GM21381 (cell line): ENCODE measurements around the gene WNT16.
"Not testable (repeated sequence)": the region's sequence is repeated elsewhere in the genome, so short reads cannot be mapped to it uniquely, and the experiment has no call there.

ENCODE experiments used
- ATAC-seq: cut with Tn5 transposase; IDR thresholded peaks from one replicate; pipeline ENCODE4 v1.9.1; 2021; ENCODE audit warnings: mild to moderate bottlenecking, moderate library complexity; ENCODE audit not compliant: unreplicated experiment

Gene WNT16

GRCh38 chr7:121328508-121329190 lies at the start of gene WNT16:
TSS of gene WNT16 (plus strand) at chr7:121329000. CDS start at chr7:121329293, 293 bp downstream.
- ATAC-seq, result no peak

GRCh38 chr7:121279060-121279620 lies 49.7 kb upstream of the WNT16 start:
- no peak for ATAC-seq

GRCh38 chr7:121279822-121280221 lies 49.0 kb upstream of the WNT16 start:
- no peak for ATAC-seq

- ATAC-seq, result no peak
These were observed 48.1 kb upstream of the WNT16 start for GRCh38 chr7:121280656-121281055.

GRCh38 chr7:121282129-121282528 lies 46.7 kb upstream of the WNT16 start:
- ATAC-seq, result no peak

GRCh38 chr7:121285066-121285667 lies 43.6 kb upstream of the WNT16 start:
- ATAC-seq, result no peak

GRCh38 chr7:121286186-121286585 lies 42.6 kb upstream of the WNT16 start:
- ATAC-seq, result no peak

GRCh38 chr7:121286742-121287734 lies 41.8 kb upstream of the WNT16 start:
- no peak for ATAC-seq

GRCh38 chr7:121288894-121289293 lies 39.9 kb upstream of the WNT16 start:
- ATAC-seq, result no peak

- not testable (repeated sequence) for ATAC-seq
These were observed 38.9 kb upstream of the WNT16 start for GRCh38 chr7:121289930-121290329.

GRCh38 chr7:121294448-121294992 lies 34.3 kb upstream of the WNT16 start:
- ATAC-seq, result no peak

GRCh38 chr7:121297843-121298242 lies 31.0 kb upstream of the WNT16 start:
- no peak for ATAC-seq

- ATAC-seq, result no peak
These were observed 30.0 kb upstream of the WNT16 start for GRCh38 chr7:121298831-121299239.

GRCh38 chr7:121300685-121301420 lies 27.9 kb upstream of the WNT16 start:
- ATAC-seq, result no peak

GRCh38 chr7:121301446-121302213 lies 27.2 kb upstream of the WNT16 start:
- no peak for ATAC-seq

GRCh38 chr7:121302214-121302745 lies 26.5 kb upstream of the WNT16 start:
- ATAC-seq, result peak; percentile 97

- no peak for ATAC-seq
These were observed 25.2 kb upstream of the WNT16 start for GRCh38 chr7:121303422-121304101.

GRCh38 chr7:121304102-121304658 lies 24.6 kb upstream of the WNT16 start:
- no peak for ATAC-seq
